Limb (tissue), 2 donors: Measurements from ENCODE around the gene GPBP1.
"Not testable (repeated sequence)": the region's sequence is repeated elsewhere in the genome, so short reads cannot be mapped to it uniquely, and the experiment has no call there.

Experiments used
- DNase-seq, 2 donors: peaks; one replicate each; pipeline ENCODE4 v3.0.0-alpha.2; 2016; ENCODE audit errors: extremely low spot score in 2 of 2

Gene GPBP1

DNA sequence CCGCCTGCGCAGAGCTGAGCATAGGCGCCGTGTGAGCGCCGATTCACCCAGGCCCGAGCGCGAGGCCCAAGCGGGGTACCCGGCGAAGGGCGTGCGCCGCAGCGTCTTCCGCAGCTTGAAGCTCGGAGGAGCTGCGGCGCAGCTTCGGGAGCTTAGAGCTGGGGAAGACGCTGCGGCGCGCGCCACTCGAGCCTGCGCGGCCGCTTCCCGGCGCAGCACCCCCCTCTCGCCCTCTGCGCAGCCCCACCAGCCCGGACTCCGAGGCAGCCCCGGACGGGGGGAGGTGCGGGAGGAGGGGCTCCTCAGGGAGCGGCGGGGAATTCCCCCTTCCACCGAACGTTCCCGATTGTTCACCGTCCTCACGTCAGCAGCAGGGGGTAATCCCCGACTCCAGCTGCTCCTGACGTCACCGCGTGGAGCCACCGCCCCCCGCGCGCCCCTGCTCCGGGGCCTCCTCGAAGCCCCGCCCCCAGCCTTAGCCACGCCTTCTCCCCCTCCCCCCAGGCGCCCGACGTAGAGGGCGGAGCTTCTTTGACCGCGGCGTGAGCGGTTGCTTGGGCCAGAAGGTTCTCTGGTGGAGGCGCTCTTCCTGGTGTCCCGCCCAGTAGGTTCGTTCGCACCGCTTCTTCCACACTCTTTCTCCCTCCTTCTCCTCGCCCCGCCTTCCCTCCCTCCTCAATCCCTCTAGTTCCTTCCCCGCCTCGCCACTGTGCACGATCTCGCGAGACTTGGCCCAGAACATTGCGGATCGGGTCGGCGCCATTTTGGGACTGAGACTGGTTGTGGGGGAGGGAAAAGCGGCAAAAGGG lies at the start of gene GPBP1:
TSS of gene GPBP1 (plus strand) at position 741 of the 809 bp plus-strand sequence. CDS start 40,072 bp downstream, outside the sequence.
- peak; percentile 99 for DNase-seq

DNA sequence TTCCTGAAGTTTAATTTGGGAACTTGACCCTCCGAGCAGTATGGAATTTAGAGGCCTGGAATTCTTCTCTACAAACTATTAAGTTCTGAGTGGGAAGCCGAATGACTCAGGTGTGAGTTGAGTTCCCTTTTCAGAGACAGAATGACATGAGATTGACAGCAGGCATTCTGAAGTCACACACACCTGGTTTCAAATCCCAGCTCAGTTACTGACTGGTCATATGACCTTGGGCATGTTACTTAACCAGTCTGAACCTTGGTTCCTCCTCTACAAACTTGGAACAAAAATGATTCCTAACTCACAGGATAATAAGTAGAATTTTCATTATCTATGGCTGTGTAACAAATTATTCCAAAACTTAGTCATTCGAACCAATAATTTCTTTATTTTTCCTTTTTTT lies 45.5 kb upstream of the GPBP1 start:
- no peak for DNase-seq

GRCh38 chr5:57133574-57133973 lies 40.3 kb upstream of the GPBP1 start:
- no peak for DNase-seq

- no peak for DNase-seq
Observed at GRCh38 chr5:57137401-57137800, 36.5 kb upstream of the GPBP1 start.

GRCh38 chr5:57152316-57152715 lies 21.5 kb upstream of the GPBP1 start:
- no peak for DNase-seq

- DNase-seq, result no peak
Observed at GRCh38 chr5:57155033-57155432, 18.8 kb upstream of the GPBP1 start.

GRCh38 chr5:57157131-57157530 lies 16.7 kb upstream of the GPBP1 start:
- no peak for DNase-seq

DNA sequence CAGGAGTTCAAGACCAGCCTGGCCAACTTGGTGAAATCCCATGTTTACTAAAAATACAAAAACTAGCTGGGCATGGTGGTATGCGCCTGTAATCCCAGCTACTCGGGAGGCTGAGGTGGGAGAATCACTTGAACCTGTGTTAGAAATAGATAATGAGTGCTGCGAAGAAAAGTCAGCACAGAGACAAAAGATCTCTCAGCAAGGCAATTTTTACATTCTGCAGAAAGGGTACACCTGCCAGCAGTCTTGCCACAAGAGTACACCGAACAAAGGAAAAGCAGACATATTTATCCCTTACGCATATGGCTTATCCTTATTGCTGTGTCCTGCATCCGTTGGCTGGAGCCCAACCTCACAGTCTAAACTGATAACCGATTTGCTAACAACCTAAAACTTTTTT lies 16.2 kb upstream of the GPBP1 start:
- no peak for DNase-seq

DNA sequence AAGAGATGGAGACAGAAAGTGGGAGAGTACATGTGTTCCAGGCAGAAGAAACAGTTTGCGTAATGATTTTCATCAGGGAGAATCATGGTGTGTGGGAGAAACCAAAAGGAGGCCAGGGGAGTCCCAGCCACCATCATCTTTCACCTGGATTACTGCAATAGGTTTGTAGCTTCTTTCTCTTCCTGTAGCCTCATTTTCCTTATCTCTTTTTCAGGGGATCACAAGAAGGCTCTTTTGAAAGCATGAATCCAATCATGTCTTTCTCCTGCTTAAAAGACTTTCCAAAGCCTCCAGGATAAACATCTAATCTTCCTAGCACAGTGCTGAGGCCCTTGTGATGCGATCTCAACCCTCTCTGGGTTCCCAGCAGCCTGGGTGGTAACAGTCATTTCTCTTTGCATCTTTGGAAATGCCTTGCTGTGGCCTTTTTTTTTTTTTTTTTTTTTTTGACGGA lies 10.3 kb upstream of the GPBP1 start:
- no peak for DNase-seq

DNA sequence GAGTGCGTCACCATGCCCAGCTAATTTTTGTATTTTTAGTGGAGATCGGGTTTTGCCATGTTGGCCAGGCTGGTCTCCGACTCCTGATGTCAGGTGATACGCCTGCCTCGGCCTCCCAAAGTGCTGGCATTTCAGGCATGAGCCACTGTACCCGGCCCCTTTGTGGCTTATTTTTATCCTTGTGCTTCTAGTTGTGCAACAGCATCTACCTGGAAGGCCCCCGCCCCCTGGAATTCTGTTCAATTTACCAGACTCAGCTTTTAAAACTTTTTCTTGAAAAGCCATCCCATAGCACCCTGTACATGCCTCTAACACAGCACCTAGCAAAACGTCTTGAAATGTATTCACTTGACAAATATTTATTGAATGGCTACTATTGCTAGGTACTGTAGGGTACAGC lies 9.7 kb upstream of the GPBP1 start:
- DNase-seq, result no peak

DNA sequence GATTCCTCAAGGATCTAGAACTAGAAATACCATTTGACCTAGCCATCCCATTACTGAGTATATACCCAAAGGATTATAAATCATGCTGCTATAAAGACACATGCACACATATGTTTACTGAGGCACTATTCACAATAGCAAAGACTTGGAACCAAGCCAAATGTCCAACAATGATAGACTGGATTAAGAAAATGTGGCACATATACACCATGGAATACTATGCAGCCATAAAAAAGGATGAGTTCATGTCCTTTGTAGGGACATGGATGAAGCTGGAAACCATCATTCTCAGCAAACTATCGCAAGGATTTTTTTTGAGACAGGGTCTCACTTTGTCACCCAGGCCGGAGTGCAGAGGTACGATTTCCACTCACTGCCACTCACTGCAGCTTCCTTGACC lies 8.7 kb upstream of the GPBP1 start:
- DNase-seq, result not testable (repeated sequence)

GRCh38 chr5:57166276-57166675 lies 7.6 kb upstream of the GPBP1 start:
- DNase-seq, result no peak

- DNase-seq, result no peak
Observed at GRCh38 chr5:57167201-57167600, 6.7 kb upstream of the GPBP1 start.

DNA sequence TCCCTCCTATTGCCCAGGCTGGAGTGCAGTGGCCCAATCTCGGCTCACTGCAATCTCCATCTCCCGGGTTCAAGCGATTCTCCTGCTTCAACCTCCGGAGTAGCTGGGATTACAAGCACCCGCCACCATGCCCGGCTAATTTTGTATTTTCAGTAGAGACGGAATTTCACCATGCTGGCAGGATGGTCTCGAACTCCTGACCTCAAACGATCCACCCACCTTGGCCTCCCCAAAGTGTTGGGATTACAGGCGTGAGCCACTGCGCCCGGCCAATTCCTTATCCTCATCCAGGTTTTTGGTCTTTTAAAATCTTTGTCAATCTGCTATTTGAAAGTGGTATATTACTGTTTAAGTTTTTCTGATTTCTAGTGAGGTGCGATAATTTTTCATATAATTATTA lies 3.7 kb upstream of the GPBP1 start:
- not testable (repeated sequence) for DNase-seq

DNA sequence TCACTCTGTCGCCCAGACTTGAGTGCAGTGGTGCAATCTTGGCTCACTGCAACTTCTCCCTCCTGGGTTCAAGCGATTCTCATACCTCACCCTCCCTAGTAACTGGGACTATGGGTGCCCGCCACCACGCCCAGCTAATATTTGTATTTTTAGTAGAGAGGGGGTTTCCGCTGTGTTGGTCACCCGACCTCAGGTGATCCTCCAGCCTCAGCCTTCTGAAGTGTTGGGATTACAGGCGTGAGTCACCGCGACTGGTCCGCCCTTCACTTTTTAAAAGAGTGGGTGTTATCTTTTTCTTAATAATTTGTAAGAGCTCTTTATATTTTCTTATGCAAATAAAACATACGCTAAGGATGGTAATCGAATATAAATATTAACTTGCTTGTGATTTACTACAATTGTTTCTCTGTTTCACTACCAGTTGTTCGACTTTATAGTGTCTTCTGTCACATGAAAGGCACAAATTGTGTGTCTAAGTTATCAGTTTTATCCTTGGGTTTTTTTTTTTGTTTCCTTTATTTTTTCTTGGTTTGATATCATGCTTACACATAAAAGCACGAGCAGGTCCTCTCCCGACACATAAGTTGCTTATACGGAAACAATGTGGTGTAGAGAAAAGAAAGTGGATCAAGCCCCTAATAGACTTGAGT lies 1.9 kb upstream of the GPBP1 start:
- DNase-seq, result no peak

- peak; percentile 34 to 43 for DNase-seq
Observed at GRCh38 chr5:57172466-57173318, 1.2 kb upstream of the GPBP1 start.

- DNase-seq, result no peak
Observed at GRCh38 chr5:57174128-57174889, 450 bp downstream of the GPBP1 start.

DNA sequence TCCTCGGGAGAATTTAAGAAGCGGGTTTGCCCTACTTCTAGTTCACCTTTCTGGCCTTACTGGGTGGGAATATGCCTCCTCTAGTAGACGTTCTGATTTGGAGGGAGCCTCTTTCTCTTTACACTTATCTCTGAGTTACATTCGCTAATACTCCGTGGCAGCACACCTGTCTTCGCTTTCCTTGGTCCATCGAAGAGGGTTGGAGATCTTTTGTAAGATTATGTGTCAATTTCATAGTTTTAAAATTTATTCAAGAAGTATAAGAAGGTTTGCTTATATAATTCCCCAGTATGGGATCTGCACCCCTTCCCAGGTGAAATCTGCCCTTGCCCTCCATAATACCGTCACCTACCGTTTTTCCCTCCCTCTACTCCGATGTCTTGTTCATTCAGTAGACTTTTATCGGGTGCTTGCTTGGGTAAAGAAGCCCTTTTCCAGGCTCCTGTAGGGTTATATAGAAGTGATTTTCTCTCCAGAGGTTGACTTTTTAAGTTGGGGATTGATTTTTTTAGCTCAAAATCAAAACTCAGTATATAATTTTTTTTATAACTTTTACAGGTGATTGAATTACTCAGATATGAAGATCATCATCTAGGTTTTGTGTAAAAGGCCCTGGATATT lies 1.1 kb downstream of the GPBP1 start:
- no peak for DNase-seq

GRCh38 chr5:57175551-57176309 lies 1.9 kb downstream of the GPBP1 start:
- no peak for DNase-seq

DNA sequence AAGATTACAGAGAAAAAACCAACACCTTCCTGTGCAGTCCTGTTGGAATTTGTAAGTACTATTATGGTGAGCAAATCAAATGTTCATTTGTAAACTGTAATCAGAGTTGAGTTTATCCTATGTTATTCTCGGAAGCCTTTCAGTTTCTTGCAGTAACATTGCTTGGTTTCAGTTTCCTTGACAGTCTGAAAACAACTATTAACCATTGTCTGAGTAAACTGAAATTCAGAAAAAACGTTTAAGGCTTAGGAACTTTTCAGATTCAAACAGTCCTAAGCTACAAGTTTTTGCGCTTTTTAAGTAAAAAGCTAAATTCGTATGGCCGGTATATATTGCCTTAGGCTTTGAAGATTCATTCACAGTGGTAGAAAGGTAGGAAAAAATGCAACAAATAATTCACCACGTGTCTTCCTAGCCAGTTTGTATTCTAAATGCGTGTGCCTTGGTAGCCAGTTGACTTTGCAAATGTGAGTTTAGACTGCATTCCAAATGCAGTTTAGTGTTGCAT lies 2.5 kb downstream of the GPBP1 start:
- peak in 1 of 2 donors; percentile 38 for DNase-seq
